GM06990 (cell line): ENCODE measurements around the gene GNG7.
A peak's percentile ranks its signal among the peaks of the same experiment; 100 is the strongest.
"Not testable (repeated sequence)": the region's sequence is repeated elsewhere in the genome, so short reads cannot be mapped to it uniquely, and the experiment has no call there.

Source experiments
- DNase-seq: peaks from one replicate; pipeline ENCODE4 v3.0.0-alpha.2; 2011; ENCODE audit not compliant: insufficient read length; ENCODE audit errors: extremely low read depth
- H3K27me3 ChIP-seq: replicated peaks from 2 replicates; pipeline ENCODE4 v1.6.0; 2011; ENCODE audit warnings: low read length; ENCODE audit not compliant: control insufficient read depth, insufficient read depth
- H3K36me3 ChIP-seq: 2 replicates; pipeline ENCODE4 v1.5.1; 2011; ENCODE audit warnings: low read length; ENCODE audit not compliant: control insufficient read depth, insufficient read depth
- H3K4me3 ChIP-seq: replicated peaks from 2 replicates; pipeline ENCODE4 v1.5.1; 2011; ENCODE audit warnings: low read depth, mild to moderate bottlenecking, control low read depth, low read length
- TF ChIP-seq, protein P1 (sequence below): IDR thresholded peaks from 2 replicates; pipeline ENCODE4 v1.5.1; 2011; ENCODE audit warnings: low read length, control low read depth, mild to moderate bottlenecking, inconsistent platforms; ENCODE audit not compliant: insufficient read depth, poor library complexity, severe bottlenecking

GNG7 gene

DNA sequence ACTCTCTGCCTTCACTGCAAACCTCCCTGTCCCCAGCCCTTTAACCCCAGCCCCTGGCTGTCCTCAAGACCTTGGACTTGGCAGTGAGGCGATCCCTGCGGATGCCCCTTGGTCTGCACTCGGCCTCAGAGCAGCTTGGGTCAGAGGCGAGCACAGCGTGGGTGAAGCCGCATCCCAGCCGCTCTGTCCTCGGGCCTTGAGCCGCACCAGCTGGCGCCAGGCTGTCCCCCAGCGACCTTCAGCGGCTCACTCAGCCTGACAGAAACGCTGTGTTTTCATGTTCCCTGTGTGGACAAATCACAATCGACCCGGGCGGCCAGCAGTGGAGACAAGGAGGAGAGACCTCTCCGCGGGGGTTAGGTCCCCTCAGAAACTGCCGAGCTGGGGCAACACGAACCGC lies 52.0 kb downstream of the GNG7 start:
- no peak for DNase-seq
- H3K36me3 ChIP-seq, result peaks cover 2% of the 10 kb centered on the region
- no peaks in the 10 kb centered on the region for H3K27me3 ChIP-seq
- TF ChIP-seq, protein P1, sequence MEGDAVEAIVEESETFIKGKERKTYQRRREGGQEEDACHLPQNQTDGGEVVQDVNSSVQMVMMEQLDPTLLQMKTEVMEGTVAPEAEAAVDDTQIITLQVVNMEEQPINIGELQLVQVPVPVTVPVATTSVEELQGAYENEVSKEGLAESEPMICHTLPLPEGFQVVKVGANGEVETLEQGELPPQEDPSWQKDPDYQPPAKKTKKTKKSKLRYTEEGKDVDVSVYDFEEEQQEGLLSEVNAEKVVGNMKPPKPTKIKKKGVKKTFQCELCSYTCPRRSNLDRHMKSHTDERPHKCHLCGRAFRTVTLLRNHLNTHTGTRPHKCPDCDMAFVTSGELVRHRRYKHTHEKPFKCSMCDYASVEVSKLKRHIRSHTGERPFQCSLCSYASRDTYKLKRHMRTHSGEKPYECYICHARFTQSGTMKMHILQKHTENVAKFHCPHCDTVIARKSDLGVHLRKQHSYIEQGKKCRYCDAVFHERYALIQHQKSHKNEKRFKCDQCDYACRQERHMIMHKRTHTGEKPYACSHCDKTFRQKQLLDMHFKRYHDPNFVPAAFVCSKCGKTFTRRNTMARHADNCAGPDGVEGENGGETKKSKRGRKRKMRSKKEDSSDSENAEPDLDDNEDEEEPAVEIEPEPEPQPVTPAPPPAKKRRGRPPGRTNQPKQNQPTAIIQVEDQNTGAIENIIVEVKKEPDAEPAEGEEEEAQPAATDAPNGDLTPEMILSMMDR, result no peak
- H3K4me3 ChIP-seq, result no peak overlapping the region

DNA sequence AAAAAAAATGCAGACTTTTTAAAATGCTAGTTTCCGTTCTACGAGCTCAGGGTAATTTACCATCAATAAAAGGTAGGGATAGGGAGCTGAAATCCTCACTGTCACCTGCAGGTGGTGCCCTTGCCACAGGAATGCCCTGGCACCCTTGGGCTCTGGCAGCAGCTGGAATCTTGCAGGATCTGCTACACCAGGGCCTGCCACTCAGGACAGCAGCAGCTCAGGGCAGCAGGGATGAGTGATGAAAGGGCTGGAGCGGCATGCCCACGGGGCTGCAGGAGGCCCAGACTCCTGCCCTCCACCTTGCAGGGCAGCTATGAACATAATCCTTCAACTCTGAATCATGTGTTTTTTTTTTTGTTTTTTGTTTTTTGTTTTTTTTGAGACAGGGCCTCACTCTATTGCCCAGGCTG lies 54.0 kb downstream of the GNG7 start:
- TF ChIP-seq, protein P1, result peak; percentile 80
- H3K36me3 ChIP-seq, result peaks cover 2% of the 10 kb centered on the region
- peak; percentile 68 for DNase-seq
- H3K4me3 ChIP-seq, result no peak overlapping the region
- no peaks in the 10 kb centered on the region for H3K27me3 ChIP-seq

DNA sequence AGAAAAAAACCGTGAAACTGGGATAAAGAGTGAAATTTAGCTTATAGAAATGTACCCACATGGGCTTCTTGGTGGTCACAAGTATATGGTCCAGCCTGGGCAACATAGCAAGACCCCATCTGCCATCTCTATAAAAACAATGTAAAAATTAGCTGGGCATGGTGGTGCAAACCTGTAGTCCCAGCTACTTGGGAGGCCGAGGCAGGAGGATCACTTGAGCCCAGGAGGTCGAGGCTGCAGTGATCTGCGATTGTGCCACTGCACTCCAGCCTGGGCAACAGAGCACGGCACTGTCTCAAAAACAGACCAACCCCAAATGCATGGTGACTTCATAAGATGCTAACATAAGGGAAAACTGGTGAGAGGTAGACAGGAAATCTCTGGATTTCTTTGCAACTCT lies 54.4 kb downstream of the GNG7 start:
- peaks cover 2% of the 10 kb centered on the region for H3K36me3 ChIP-seq
- no peaks in the 10 kb centered on the region for H3K27me3 ChIP-seq

DNA sequence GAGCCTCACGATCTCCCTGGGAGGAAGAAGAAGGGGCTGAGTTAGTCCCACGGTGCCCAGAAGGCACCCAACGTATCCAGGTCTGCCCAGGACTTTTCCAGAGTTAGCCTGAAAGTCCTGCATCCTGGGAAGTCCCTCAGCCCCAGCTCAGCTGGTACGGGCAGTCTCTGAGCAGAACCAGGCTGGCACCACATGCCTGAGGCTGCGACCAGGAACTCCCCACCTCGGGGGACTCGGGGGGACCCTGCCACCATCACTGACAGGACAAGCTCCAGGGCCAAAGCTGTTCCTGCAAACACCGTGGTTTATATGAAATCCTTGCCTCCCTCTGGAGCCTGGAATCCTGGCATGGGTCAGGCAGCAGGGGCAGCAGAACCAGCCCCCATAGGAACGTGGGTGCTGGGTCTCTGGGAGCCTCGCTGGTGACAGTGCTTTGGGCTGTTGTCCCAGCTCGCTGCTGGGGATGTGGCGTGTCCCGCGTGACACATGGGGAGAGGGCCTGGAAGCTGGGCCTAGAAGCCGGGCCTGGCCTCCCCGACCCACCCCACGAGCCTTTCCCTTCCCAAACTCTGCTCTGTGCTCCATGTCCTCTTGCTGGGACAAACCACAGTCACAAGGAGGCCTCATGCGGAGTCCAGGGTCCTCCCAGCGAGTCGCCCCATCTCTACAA lies 55.5 kb downstream of the GNG7 start:
- peaks cover 2% of the 10 kb centered on the region for H3K36me3 ChIP-seq
- TF ChIP-seq, protein P1, result no peak

More for the DNA sequence above, 54.4 kb downstream of the GNG7 start:
- no peak overlapping the region for H3K4me3 ChIP-seq
- TF ChIP-seq, protein P1, result no peak
- DNase-seq, result no peak

DNA sequence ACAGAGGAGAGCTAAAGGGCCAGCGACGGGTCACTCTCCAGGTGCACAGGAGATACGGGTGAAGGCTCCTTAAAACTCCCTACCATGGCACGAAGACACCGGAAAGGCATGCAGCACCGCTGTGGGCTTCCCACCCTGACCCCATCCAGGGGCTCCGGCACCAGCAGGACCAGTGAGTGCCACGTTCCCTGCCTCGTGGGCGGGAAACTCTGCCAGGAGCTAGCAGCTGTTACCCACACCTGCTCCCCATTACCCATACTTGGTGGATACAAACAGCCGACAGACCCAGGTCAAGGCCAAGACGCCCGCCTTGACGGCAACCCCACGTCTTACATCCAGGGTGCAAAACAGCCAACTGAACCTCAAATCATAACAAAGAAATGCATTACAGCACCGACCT lies 56.7 kb downstream of the GNG7 start:
- H3K4me3 ChIP-seq, result no peak overlapping the region
- peaks cover 2% of the 10 kb centered on the region for H3K36me3 ChIP-seq
- DNase-seq, result no peak
- TF ChIP-seq, protein P1, result no peak
- no peaks in the 10 kb centered on the region for H3K27me3 ChIP-seq

More for the DNA sequence above, 55.5 kb downstream of the GNG7 start:
- Histone ChIP-seq H3K4me3 (no peak overlapping the region), H3K27me3 (no peaks in the 10 kb centered on the region)
- no peak for DNase-seq

DNA sequence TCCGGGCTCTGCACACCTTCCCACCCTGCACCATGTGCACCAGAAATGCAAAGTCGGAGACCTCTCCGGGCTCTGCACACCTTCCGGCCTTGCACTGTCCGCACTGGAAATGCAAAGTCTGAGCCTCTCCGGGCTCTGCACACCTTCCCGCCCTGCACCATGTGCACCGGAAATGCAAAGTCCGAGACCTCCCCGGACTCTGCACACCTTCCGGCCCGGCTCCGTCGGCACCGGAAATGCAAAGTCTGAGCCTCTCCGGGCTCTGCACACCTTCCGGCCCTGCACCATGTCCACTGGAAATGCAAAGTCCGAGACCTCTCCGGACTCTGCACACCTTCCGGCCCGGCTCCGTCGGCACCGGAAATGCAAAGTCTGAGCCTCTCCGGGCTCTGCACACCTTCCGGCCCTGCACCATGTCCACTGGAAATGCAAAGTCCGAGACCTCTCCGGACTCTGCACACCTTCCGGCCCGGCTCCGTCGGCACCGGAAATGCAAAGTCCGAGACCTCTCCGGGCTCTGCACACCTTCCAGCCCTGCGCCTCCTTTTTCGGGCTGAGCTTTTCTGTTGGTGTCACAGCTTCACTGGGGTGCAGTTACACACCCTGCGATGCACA lies 59.3 kb downstream of the GNG7 start:
- not testable (repeated sequence) for DNase-seq, H3K27me3 ChIP-seq, H3K36me3 ChIP-seq, H3K4me3 ChIP-seq
